Panc1 (cell line): ENCODE data around the gene HOXA9. TPM values are rescaled to one million over a fixed set of nuclear protein-coding genes. Genes with fewer than 3 reads are reported as not detected.
A peak's percentile ranks its signal among the peaks of the same experiment; 100 is the strongest.

Experiments used
- ATAC-seq: fragments of 200-7000 bp; cut with Tn5 transposase; 2 replicates; pipeline ENCODE4 v1.9.1; 2020; ENCODE audit warnings: mild to moderate bottlenecking, moderate library complexity
- BruUV-seq: library from RNA; stranded (reverse); fragments of 400-500 nt; replicated peaks from 2 replicates; lab custom pipeline; 2021; lab: Mats Ljungman, UMichigan
- CTCF ChIA-PET: fragments of 300-600 bp; sonication (Branson Sonifier 250); formaldehyde crosslinking; loops from one replicate; lab custom pipeline; 2022; ENCODE audit warnings: antibody characterized with exemption; lab: Charles Lee
- POLR2A ChIA-PET: fragments of 300-600 bp; sonication (Branson Sonifier 250); formaldehyde crosslinking; loops from one replicate; lab custom pipeline; 2022; ENCODE audit warnings: antibody characterized with exemption; lab: Charles Lee
- DNase-seq: peaks from one replicate; pipeline ENCODE4 v3.0.0-alpha.2; 2010; ENCODE audit warnings: low read depth, low spot score
- H3K27ac ChIP-seq: 2 replicates; pipeline ENCODE4 v1.5.1; 2011; ENCODE audit warnings: mild to moderate bottlenecking, low read length, inconsistent platforms
- H3K27me3 ChIP-seq: fragments of 200-500 bp; sonication (Bioruptor generic); 2 replicates; pipeline ENCODE4 v1.6.0; 2014; ENCODE audit warnings: low read length, inconsistent platforms; ENCODE audit not compliant: control insufficient read depth, insufficient read depth
- H3K36me3 ChIP-seq: fragments of 200-500 bp; sonication (Bioruptor generic); 2 replicates; pipeline ENCODE4 v1.5.1; 2014; ENCODE audit warnings: inconsistent platforms, mild to moderate bottlenecking, low read length, moderate library complexity; ENCODE audit not compliant: control insufficient read depth, insufficient read depth
- H3K4me1 ChIP-seq: 2 replicates; pipeline ENCODE4 v1.5.1; 2011; ENCODE audit warnings: inconsistent platforms, mild to moderate bottlenecking, low read length, moderate library complexity; ENCODE audit not compliant: control insufficient read depth, insufficient read depth
- H3K4me3 ChIP-seq, 2 experiments: 2 replicates each; pipeline ENCODE4 v1.5.1; 2011 to 2012; ENCODE audit warnings: low read depth in 2 of 2, low read length in 2 of 2, mild to moderate bottlenecking in 2 of 2, inconsistent platforms in 1 of 2, moderate library complexity in 1 of 2
- H3K9me3 ChIP-seq: fragments of 200-500 bp; sonication (Bioruptor generic); 2 replicates; pipeline ENCODE4 v1.5.1; 2014; ENCODE audit warnings: low read depth, mild to moderate bottlenecking, inconsistent platforms, low read length, moderate library complexity; ENCODE audit not compliant: control insufficient read depth, insufficient read depth
- POLR2AphosphoS5 ChIP-seq: IDR thresholded peaks from 2 replicates; pipeline ENCODE4 v1.6.1; 2012; ENCODE audit warnings: mild to moderate bottlenecking, low read depth, low read length, moderate library complexity
- SIN3A ChIP-seq: IDR thresholded peaks from 2 replicates; pipeline ENCODE4 v1.6.1; 2012; ENCODE audit warnings: low read depth, mild to moderate bottlenecking, low read length, moderate library complexity, borderline replicate concordance; ENCODE audit not compliant: insufficient read depth
- TCF7L2 ChIP-seq: IDR thresholded peaks from 2 replicates; pipeline ENCODE4 v1.6.1; 2011; ENCODE audit warnings: mild to moderate bottlenecking, low read depth, low read length, inconsistent platforms
- in situ Hi-C: cut with HindIII; loops from 2 replicates; pipeline ENCODE4 v1.10.0; 2016; ENCODE audit warnings: low sequenced_read_pairs, low pct_unique_long_range_greater_than_20kb
- intact Hi-C: fragments of 100-400 bp; cut with micrococcal nuclease; formaldehyde crosslinking; loops from one replicate; pipeline ENCODE4 v1.10.0; 2022; ENCODE audit not compliant: unreplicated experiment
- total RNA-seq: library from RNA; stranded (reverse); gene quantifications from one replicate; pipeline ENCODE4 v1.2.1, GENCODE V29; 2021; ENCODE audit not compliant: unreplicated experiment
- TF ChIP-seq, protein P1 (sequence below), 2 experiments: IDR thresholded peaks; 2 replicates each; pipeline ENCODE4 v1.6.1; 2011 to 2012; ENCODE audit warnings: low read depth in 2 of 2, control low read depth in 1 of 2, low read length in 1 of 2, mild to moderate bottlenecking in 1 of 2, moderate library complexity in 1 of 2; ENCODE audit not compliant: insufficient read depth in 1 of 2
- TF ChIP-seq, protein P2 (sequence below): fragments of 450-650 bp; IDR thresholded peaks from 2 replicates; pipeline ENCODE4 v1.5.1; 2017; ENCODE audit warnings: mild to moderate bottlenecking

The HOXA9 gene
- total RNA-seq, 1 experiment from 2014 or later: not detected

DNA sequence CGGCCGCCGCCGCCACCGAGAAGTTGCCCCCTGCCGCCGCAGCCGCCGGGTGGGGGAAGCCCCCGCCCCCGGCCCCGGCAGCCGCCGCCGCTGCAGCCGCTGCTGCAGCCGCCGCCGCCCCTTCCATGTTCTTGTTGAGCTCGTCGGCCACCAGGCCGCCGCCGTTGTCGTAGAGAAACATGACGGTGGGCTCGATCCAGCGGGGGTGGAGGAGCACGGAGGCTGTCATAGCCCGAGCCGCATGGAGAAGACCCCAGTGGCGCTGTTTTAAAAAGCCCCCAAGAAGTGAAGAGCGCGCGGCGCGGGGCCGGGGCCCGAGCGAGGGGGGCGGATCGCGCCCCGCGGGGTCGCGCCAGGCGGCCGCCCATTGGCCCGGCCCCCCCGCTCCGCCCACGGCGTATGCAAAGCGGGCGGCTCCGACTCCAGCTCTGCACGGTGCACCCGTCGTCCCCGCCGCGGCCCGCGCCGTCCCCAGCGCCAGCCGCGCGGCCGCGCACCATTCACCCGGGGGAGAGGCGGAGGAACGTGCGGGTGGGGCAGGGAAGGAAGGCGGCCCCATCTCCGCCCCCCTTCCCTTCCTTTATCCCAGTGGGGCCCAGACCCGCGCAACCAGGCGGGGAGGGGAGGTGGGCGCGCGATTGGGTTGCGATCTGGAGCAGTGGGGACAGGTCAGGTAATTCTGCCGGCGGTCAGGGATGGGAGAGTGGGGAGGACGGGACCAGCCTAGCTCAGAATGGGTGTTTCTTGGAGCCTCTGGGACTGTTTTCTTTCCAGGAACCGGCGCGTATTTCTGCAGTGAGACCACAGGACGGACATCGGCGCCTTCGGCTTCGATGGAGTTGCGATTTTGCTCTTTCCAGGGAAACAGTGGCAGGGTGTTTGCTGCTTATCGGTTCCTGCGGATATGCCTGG is 34.8 kb upstream of the HOXA9 start, which contains the start of gene HOXA13:
TSS of gene HOXA13 (minus strand) at position 243 of the 912 bp plus-strand sequence. CDS start at position 229, 14 bp downstream.
- DNase-seq: no peak
- Histone ChIP-seq H3K9me3 (no peaks in the 10 kb centered on the region), H3K27me3 (no peaks in the 10 kb centered on the region; the same call in 1 of the 2 replicates), H3K27ac (peak within 1 kb of the TSS; percentile 0; the same call in 1 of the 2 replicates), H3K36me3 (peaks cover 2% of the 10 kb centered on the region; the same call in 1 of the 2 replicates), H3K4me1 (peaks cover 17% of the 10 kb centered on the region), H3K4me3 (peak within 1 kb of the TSS; percentile 49 to 59)
- ATAC-seq: peak; percentile 92
- in situ Hi-C loops: no loop called here
- BruUV-seq: no TSS peak
- TF ChIP-seq, protein P1, sequence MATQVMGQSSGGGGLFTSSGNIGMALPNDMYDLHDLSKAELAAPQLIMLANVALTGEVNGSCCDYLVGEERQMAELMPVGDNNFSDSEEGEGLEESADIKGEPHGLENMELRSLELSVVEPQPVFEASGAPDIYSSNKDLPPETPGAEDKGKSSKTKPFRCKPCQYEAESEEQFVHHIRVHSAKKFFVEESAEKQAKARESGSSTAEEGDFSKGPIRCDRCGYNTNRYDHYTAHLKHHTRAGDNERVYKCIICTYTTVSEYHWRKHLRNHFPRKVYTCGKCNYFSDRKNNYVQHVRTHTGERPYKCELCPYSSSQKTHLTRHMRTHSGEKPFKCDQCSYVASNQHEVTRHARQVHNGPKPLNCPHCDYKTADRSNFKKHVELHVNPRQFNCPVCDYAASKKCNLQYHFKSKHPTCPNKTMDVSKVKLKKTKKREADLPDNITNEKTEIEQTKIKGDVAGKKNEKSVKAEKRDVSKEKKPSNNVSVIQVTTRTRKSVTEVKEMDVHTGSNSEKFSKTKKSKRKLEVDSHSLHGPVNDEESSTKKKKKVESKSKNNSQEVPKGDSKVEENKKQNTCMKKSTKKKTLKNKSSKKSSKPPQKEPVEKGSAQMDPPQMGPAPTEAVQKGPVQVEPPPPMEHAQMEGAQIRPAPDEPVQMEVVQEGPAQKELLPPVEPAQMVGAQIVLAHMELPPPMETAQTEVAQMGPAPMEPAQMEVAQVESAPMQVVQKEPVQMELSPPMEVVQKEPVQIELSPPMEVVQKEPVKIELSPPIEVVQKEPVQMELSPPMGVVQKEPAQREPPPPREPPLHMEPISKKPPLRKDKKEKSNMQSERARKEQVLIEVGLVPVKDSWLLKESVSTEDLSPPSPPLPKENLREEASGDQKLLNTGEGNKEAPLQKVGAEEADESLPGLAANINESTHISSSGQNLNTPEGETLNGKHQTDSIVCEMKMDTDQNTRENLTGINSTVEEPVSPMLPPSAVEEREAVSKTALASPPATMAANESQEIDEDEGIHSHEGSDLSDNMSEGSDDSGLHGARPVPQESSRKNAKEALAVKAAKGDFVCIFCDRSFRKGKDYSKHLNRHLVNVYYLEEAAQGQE (IDR thresholded peaks at IDR 0.05; ENCODE audit: insufficient read depth in 1 of 2, low read depth in 2 of 2, low read length in 1 of 2): no peak
- TF ChIP-seq POLR2AphosphoS5 (no peak), TCF7L2 (no peak), SIN3A (no peak)
- TF ChIP-seq, protein P2, sequence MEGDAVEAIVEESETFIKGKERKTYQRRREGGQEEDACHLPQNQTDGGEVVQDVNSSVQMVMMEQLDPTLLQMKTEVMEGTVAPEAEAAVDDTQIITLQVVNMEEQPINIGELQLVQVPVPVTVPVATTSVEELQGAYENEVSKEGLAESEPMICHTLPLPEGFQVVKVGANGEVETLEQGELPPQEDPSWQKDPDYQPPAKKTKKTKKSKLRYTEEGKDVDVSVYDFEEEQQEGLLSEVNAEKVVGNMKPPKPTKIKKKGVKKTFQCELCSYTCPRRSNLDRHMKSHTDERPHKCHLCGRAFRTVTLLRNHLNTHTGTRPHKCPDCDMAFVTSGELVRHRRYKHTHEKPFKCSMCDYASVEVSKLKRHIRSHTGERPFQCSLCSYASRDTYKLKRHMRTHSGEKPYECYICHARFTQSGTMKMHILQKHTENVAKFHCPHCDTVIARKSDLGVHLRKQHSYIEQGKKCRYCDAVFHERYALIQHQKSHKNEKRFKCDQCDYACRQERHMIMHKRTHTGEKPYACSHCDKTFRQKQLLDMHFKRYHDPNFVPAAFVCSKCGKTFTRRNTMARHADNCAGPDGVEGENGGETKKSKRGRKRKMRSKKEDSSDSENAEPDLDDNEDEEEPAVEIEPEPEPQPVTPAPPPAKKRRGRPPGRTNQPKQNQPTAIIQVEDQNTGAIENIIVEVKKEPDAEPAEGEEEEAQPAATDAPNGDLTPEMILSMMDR: no peak
- intact Hi-C loops: loop anchor here (5.0 kb wide), 3 partner anchors 407 to 897 kb away; no protein-coding TSS in a partner anchor
- ChIA-PET POLR2A (interaction anchor here (0.6 kb wide), 2 partner anchors 60 to 1365 kb away, joined by 3 to 13 read pairs; no protein-coding TSS in a partner anchor), CTCF (interaction anchor here (0.6 to 1.1 kb wide), 2 partner anchors 255 to 894 kb away, joined by 3 to 5 read pairs; no protein-coding TSS in a partner anchor)

DNA sequence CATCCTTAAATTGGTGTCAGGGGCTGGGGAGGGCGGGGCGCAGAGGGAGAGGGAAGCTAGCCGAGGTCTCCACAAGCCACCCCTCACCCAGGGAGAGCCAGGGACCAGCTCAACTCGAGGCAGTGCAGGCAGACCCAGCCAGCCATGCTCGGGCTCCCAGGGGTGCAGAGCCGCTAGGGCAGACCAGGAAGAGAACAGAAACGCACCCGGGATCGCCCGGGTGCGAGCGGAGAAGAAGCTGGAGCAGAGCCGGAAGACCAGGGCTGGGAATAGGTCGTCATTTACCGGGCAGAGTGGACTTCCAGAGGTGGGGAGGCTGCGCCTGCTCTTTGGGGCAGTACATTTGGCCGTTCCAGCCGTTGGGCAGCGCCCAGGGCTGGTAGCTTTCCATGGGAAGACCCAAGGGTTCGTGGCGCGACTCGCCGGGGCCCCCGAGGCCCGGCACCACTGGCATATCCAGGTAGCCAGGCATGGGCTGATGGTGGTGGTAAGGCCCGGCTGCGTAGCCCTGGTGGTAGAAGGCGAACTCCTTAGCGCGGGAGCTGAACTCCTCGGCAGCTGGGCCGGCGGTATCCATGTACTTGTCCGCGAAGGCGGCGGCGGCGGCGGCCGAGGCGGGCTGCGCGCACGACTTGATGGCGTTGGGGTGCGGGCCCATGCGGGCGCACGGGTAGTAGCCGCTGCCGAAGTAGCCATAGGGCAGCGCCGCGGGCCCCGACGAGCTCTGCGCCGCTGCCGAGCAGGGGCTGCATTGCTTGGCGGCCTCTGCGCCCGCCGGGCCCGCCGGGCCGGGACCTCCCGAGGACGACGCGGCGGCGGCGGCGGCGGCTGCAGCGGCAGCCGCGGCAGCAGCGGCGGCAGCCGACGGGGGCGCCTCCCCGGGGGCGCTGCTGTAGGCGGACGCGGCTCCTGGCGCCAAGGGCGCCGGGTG is 33.8 kb upstream of the HOXA9 start:
- BruUV-seq: no TSS peak
- Histone ChIP-seq H3K36me3 (peaks cover 2% of the 10 kb centered on the region; the same call in 1 of the 2 replicates), H3K4me1 (peaks cover 17% of the 10 kb centered on the region), H3K27ac (no peak overlapping the region), H3K9me3 (no peaks in the 10 kb centered on the region), H3K27me3 (no peaks in the 10 kb centered on the region; the same call in 1 of the 2 replicates), H3K4me3 (peak overlapping the region in 1 of 2 experiments; percentile 16; a peak in 2 of 4 replicates)
- CTCF ChIA-PET: interaction anchor here (0.6 to 1.4 kb wide), 3 partner anchors 11 to 895 kb away, joined by 3 to 5 read pairs (median 3); no protein-coding TSS in a partner anchor
- intact Hi-C loops (loop anchor here (5.0 kb wide), 3 partner anchors 408 to 898 kb away; no protein-coding TSS in a partner anchor), in situ Hi-C loops (no loop called here)
- TF ChIP-seq SIN3A: no peak
- TF ChIP-seq POLR2AphosphoS5: no peak
- TF ChIP-seq, protein P1 (IDR thresholded peaks at IDR 0.05; ENCODE audit: insufficient read depth in 1 of 2, low read depth in 2 of 2, low read length in 1 of 2): no peak
- TF ChIP-seq, protein P2: no peak
- TF ChIP-seq TCF7L2: no peak
- POLR2A ChIA-PET: no interaction called here
- peak; percentile 31 for ATAC-seq
- no peak for DNase-seq
